MM.1S (cell line): Measurements from ENCODE around the gene SYTL5.

Experiments
- CTCF ChIP-seq: fragments of 300-600 bp; sonication (generic); IDR thresholded peaks from 2 replicates; pipeline ENCODE4 v1.5.1; 2016; ENCODE audit warnings: antibody characterized with exemption, low read length, mixed read lengths
- EZH2 ChIP-seq: fragments of 300-600 bp; sonication (generic); optimal IDR thresholded peaks from 2 replicates; pipeline ENCODE3; 2017; ENCODE audit warnings: low read depth, mild to moderate bottlenecking, antibody characterized with exemption, low read length, mixed read lengths

- peak; percentile 56 for TF ChIP-seq CTCF
- no peak for TF ChIP-seq EZH2
Measured at GRCh38 chrX:38166478-38167083, 160.2 kb downstream of the SYTL5 start.
